ENCODE results near the gene CLNK.
"Not testable (repeated sequence)": the region's sequence is repeated elsewhere in the genome, so short reads cannot be mapped to it uniquely, and the experiment has no call there.

The CLNK gene

DNA sequence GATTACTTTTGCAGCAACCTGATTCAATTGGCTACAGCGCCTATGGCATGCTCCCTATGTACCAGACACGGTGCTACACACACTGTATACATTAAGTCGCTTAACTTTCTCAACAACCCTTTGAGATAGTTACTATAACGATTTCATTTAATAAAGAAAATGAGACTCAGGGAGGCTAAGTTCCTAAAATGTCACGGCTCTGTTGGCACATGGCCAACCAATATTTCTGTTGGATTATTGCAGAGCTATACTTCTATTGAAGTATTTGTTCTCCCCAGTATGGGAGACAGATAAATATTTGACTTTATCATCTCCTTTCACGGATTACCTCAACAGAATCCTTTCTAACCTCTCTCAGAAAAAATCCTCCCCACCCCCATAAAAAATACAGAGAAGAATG lies 25.3 kb downstream of the CLNK start:
- no peak for DNase-seq

DNA sequence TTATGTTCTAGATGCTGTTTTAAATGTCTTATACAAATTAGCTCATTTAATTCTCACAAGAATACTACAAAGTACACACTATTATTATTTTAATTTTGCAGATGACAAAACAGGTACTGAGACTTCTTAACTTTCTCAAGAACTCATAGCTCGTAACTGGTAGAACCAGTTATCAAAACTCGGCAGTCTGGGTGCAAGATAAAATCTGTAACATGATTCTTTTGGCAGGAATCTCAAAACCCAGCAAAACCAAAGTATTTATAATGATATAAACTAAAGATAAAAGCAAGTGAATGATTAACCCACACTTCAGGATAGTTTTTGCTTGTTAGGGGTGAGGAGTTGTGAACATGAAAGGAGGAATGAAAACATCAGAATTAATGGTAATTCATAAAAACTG lies 27.6 kb downstream of the CLNK start:
- DNase-seq, result no peak

DNA sequence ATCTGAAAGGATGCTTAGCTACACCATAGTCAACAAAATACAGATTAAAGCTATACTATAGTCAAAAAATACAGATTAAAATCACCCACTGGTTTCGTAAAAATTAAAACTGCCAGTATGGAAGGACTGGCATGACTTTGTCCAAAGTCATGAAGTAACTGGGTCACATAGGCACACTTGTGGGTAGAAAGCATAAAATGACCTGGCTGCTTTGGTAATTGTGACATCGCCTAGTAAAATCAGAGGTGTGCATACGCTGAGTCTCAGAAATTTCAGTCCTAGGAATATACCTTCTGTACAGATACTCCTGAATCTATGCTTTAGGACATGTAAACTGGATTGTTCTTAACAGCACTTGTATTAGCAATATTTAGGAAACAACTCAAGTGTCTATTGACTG lies 28.1 kb downstream of the CLNK start:
- DNase-seq, result no peak

DNA sequence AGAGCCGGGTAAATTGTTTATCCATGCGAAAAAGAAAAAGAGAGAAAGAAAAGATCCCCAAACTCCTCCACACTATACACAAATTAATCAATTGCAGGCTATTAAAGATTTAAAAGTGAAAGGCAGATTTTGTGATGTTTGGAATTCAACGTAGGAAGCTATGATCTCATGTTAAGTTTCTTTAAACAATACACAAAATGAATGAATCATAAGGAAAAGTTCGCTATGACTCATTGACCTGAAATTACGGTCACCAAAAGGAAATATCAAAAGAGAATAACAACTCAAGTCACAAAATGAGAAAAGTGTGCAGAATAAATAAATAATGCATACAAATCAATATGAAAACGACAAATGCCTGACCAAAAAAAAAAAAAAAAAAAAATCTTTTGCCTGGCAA lies 28.6 kb downstream of the CLNK start:
- DNase-seq, result no peak

DNA sequence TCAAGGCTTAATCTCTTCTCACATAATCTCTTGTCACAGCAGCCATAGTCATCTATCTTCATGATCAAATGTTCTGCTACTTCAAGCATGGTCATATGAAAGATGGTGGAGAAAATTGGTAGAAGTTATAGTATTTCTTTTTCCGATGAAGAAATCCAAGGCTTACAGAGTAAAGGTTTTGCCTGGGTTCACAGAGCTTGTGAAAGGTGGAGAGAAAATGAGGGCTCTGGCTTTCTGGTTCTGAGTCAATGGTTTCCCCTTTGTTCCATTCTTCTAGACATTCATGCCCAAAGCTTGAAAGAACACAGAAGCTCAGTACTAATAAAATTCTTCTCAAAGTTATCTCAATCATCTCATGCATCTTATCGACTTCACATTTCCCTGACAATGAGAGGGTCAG lies 36.1 kb downstream of the CLNK start:
- no peak for DNase-seq

DNA sequence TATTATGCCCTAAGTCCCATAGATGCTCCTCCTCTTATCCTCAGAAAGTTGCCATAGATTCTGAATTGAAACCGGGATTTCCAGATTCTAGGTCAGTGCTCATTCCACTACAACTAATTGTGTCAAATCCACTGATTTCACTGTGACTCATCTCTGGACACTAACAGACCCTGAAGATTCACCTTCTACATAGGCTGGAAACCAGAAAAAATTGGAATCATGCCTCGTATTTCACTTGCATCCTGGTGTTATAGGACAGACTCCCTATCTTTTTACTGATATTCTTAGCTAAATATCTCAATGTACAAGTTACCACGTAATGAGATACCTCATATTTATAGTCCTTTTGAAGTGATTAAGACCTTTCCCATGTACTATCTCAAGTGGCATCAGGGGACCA lies 36.7 kb downstream of the CLNK start:
- no peak for DNase-seq

DNA sequence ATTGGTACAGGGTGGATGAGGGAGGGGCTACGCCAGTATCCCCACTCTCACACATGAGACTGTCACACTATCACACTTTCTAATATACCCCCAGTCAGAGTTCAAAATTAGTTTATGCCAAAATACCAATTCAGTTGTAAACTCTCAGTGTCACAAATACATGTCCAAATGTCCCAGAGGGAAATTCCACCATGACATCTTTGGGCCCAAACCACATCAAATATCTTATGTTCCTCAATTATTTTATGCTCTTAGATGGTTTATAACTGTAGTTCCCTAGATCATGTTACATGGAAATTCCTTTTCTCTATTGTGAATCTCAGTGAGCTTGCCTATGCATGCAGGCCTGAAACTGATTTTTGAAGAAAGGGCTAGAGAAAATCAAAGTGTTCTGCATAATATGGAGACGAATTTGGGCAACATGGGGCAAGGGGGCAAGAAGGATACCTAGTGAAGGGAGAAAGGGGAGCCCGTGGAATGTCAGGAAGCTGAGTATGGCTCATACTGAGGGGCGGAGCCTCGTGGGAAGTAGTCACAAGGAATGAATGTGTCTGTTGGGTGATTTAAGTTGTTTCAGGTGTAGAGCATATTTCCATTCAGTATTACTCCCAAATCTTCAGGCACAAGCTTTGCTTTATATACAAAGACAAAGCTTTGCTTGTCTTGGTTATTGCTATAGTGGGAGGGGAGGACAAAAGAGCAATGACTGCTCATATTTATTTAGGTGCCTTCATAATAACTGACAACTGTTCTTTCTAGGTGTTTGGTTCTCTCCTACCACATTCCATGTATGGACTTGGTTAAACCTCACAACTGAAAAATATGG lies 40.8 kb downstream of the CLNK start:
- DNase-seq, result no peak

DNA sequence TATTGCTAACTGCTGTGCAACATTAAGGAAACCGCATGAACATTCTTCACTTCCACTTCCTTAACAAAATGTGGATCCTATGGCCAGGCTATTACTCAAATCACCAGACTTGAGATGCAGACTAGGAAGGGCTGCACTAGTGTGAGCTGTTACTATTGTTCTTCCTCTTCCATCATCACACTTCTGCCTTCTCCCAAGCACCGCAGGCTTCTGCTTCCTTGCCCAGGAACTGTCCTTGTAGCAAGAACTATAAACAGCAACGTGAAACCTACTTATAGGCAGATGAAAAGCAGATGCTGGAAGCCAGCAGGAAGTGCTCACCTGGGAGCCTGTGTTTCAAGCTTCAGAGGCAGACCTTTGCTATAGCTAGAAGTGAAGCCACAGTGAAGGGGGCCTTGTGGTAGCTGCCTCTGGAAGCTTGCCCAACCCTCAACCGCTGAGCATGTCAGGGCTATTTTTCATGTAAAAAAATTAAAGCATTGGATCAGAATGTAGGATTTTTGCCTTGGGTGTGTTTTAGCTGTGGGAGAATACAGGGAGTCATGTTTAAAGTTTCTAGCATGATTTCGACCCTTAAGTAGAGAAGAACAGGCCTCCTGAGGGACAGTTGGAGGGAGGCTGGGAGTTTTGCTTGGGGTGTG lies 43.9 kb downstream of the CLNK start:
- peak; percentile 76 to 94 (median 86) for DNase-seq

DNA sequence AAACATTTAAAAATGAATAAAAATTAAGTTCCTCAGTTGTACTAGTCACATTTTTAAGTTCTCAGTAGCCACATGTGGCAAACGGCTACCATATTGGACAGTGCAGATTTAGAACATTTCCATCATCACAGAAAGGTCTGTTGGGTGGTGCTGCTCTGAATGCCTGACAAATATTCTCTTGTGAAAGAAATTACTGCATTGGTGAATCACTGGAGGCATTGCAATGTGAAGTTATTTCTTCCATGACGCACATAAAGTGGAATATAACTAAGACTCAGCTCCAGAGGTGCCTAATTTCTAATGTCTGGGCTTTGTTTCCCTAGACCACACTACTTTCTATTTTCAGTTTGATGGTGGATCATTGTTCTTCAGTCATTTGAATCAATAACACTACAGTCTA lies 44.9 kb downstream of the CLNK start:
- DNase-seq, result peak in 2 of 4 experiments; percentile 23 to 32

DNA sequence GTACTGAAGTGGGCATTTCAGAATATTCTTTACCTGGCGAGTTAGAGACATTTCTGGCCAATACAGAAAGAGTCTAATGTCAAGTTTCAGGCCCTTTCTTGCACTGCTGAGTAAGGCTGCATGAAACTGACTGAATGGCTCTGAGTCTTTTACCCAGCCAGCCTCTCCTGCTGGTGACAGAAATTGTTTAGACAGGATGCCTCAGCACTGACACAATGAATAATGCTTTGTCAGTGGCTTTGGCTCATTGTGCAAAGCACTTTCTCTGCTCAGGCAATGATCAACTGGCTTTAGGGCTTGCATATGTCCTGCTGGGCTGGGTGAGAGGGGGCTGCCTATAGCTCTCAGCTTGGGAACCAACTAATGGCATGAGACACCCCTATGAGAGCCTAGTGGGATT lies 45.5 kb downstream of the CLNK start:
- DNase-seq, result peak in 2 of 4 experiments; percentile 3 to 14

DNA sequence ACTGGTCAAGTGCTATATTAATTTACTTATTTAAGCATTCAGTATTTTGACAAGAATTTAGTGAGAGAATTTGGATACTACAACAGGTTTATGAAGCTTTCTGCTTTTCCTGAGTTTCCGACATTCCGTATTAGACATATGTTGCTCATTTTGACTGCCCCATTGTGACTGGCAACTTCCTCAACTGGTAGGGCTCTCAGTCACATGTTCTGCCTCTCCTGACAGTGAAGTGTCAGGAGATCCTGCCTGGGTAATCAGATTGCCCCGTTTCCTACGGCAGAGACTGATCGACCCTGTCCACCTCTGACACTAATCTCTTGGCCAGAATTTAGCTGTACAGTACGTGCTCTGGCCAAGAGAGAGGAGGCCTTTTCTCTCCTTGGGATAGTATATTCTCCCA lies 49.5 kb downstream of the CLNK start:
- DNase-seq, result peak; percentile 5 to 47 (median 34)

DNA sequence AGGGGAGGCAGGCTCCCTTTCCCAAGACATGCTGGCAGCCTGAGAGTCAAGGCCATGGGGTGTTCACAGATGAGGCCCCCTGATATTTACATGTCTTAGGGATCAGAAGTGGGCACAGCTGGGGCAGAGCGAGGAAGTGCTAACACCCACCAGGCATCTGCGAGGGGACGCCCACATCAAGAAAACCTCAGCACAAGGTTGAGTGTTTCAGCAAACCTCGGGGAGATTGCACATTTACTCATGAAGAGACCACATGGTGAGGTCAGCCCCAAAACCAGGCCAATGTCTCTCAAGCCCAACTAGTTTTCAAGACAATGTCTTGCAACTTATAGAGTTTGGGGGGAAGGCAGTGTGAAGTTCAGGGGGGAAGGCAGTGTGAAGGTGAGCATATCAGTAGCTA lies 55.2 kb downstream of the CLNK start:
- peak; percentile 6 to 53 (median 48) for DNase-seq

DNA sequence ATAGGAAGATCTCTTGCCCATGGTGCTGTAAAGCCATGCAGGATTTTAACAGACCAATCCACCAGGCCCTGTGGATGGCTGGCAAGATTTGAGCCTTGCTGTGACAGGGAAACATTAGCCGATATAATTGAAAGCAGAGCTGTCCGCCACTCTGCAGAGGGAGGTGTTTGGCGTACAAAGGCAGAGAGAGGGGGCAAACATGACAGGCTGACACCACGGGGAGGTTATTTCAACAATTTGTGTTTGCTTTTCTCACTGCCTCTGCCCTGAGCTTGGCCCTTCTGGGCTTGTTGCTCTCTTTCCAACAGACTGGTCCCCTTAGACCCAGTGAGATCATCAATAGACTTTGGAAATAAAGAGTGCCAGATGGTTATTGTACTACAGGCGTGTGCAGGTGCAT lies 59.4 kb downstream of the CLNK start:
- DNase-seq, result no peak

DNA sequence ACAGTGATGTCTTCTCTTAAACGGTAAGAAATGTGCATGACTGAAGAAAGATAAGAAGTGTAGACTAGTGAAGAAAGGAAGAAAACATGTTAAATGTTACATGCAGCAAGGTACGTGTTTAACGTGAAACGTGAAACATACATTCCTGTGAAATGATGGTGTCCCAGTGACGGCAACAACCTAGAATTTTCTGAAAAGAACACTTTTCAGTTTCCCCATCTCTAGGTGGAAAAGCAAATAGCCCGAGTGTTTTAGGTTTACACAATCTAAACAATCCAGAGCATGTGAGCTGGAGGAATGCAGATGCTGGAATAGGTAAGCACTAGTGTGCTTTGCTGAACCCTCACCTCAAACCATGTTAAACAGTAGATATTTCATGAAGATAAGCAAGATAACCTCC lies 60.7 kb downstream of the CLNK start:
- DNase-seq, result no peak

DNA sequence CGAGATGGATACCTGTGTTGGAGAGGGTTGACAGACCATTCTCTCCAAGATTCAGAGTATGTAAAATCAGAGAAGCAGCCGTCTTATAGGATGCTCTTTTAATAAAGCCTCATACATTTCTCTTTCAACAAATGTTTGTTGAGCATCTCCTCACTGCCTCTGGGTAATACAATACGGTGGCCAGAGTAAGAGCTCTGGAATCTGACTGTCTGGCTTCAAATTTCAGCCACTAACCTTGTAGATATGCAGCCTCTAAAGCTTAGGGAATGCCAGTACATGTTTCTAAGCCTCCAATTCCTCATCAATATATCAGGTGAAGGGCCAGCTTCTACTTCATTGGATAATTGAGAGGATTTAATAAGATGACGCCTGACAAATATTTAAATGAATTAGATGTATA lies 61.3 kb downstream of the CLNK start:
- DNase-seq, result no peak

DNA sequence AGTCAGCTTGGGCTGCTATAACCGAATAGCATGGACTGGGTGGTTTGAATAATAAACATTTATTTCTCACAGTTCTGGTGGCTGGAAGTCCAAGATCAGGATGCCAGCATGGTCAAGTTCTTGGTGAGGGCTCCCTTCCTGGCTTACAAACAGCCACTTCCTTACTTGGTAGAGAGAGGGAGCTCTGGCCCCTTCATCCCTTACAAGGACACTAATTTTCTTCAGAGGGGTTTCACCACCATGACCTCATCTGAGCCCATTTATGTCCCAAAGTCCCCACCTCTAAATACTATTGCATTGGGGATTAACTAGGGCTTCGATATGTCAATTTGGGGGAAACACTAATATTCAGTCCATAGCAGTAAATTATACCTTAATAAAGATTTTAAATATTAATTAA lies 61.8 kb downstream of the CLNK start:
- DNase-seq, result peak in 2 of 4 experiments; percentile 21 to 43

DNA sequence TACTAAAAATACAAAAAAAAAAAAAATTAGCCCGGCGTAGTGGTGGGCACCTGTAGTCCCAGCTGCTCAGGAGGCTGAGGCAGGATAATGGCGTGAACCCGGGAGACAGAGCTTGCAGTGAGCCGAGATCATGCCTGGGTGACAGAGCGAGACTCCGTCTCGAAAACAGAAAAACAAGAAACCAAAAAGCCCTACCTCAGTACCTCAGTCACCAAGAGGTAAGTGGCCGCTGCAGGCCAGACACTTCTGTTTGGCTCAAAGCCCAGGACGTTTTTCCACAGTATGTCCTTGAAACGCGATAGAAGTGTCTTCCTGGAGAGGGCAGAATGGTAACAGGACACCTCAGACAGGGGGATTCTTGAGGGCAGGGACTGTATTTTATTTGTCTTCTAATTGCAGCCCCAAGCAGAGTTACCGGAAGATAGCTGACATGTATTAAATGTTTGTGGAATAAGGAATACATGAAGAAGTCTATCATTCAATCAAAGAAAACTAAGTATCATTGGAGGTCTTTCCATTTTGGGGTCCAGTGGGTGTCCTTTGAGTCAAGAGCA lies 63.6 kb downstream of the CLNK start:
- no peak for DNase-seq

DNA sequence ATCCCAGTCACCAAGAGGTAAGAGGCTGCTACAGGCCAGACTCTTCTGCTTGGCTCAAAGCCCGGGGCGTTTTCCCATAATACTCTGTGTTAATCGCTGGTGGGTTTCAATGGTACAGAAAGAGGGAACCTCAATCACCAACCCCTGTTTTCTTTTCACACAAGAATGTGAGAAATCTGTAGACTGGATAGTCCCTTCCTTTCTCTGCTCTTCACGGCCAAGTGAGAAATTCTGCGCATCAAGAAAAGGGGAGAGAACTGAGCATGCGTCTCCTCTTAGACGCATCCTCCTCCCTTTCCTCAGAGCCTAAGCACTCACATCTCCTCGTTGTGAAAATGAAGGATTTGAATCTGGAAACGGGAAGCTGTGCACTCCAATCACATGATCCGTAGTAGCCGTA lies 64.7 kb downstream of the CLNK start:
- DNase-seq, result no peak

DNA sequence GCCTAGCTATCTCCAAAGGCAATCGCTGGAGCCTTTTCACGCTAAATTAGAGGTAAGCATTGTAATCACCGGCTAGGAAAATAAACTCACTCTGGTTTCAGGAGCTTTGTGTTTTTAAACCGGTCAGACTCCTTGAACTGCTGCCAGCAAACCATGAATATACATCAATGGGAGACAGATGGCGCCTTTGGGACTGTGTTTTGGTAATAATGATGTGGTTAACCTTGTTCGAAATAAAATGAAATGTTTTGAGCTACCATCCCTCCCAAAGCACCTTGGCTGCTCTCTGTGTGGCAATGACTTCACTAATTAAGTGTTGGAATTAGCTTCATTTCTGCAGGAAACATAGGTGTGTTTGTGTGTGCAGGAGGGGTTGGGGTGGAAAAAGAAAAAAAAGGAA lies 65.3 kb downstream of the CLNK start:
- no peak for DNase-seq

DNA sequence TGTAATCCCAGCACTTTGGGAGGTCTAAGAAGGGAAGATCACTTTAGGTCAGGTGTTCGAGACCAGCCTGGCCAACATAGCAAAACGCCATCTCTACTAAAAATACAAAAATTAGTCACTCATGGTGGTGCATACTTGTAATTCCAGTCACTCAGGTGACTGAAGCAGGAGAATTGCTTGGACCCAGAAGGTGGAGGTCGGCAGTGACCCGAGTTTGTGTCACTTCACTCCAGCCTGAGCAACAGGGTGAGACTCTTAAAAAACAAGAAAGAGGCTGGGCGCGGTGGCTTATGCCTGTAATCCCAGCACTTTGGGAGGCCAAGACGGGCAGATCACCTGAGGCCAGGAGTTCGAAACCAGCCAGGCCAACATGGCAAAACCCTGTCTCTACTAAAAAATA lies 69.6 kb downstream of the CLNK start:
- DNase-seq, result not testable (repeated sequence)

DNA sequence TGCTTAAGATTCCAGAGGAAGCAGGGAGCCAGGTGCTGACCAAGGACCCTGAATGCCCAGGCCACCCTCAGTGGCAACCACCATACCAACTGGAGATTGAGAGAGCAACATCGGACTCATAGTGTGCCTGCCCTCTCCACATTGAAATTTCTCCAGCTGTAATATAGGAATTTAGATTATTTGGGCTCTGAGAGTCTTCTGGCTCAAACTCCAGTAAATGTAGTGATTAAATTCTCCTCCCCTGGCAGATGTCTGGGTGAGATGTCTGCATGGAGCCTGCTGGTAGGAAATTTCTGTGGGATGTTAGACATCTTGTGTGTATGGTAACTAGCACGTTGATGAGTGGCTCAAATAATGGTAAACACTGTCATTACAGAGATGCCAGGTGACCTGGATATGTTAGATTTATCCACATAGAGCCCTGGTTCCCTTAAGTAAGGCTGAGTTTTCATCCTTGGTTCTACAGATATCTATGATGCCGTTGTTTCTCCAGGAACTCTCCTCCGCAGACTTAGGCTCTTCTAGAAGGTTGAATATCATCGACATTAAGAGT lies 70.6 kb downstream of the CLNK start:
- no peak for DNase-seq

DNA sequence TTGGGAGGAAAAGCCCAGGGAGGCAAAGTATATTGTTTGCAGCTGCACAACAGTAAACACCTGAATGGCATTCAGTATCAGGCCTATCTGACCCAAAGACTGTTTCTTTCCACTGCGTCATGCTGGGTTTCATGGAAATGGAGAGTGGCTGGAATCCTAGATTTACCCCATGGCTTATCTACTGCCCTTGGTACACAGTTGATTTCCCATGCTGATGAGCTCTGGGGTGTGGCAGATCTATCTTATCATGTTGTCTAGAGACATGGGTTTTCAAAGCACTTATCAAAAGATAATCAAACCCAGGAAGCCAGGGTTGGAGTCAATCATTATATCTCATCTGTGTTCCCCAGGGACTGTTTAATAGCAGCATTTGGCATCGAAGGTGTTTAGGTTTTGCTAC lies 72.1 kb downstream of the CLNK start:
- no peak for DNase-seq

DNA sequence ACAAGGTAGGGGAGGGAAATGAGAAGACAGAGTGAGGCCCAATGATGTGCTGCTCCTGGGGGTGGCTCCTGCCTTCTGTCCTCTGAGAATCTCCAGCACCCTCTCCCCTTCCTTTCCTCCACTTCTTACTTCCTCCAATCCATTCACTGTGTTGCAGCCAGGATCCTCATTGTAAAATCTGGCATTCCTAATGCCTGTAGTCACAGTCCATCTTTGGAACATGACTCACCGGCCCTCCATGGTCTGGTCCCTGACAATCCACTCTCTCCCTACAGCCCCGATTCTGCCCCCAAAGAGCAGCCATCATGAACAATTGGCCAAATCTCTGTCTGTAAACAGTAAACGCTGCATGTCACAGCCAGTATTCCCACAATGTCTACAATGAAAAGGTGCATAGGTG lies 72.9 kb downstream of the CLNK start:
- DNase-seq, result no peak

All from suppressor macrophage (primary cell).